HG03196 (cell line): ENCODE measurements around the gene MB21D2.
A peak's percentile ranks its signal among the peaks of the same experiment; 100 is the strongest.
"Not testable (repeated sequence)": the region's sequence is repeated elsewhere in the genome, so short reads cannot be mapped to it uniquely, and the experiment has no call there.

Experiments
- ATAC-seq: cut with Tn5 transposase; IDR thresholded peaks from one replicate; pipeline ENCODE4 v1.9.1; 2021; ENCODE audit not compliant: unreplicated experiment

MB21D2 gene, protein sequence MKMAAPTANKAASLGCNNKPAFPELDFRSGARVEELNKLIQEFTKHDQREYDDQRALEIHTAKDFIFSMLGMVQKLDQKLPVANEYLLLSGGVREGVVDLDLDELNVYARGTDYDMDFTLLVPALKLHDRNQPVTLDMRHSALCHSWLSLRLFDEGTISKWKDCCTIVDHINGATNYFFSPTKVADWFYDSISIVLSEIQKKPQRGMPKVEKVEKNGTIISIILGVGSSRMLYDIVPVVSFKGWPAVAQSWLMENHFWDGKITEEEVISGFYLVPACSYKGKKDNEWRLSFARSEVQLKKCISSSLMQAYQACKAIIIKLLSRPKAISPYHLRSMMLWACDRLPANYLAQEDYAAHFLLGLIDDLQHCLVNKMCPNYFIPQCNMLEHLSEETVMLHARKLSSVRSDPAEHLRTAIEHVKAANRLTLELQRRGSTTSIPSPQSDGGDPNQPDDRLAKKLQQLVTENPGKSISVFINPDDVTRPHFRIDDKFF

GRCh38 chr3:192917404-192918274 lies at the start of gene MB21D2:
Gene MB21D2 (minus strand): TSS chr3:192917856. CDS start chr3:192917840, 16 bp downstream.
- ATAC-seq: peak; percentile 56

DNA sequence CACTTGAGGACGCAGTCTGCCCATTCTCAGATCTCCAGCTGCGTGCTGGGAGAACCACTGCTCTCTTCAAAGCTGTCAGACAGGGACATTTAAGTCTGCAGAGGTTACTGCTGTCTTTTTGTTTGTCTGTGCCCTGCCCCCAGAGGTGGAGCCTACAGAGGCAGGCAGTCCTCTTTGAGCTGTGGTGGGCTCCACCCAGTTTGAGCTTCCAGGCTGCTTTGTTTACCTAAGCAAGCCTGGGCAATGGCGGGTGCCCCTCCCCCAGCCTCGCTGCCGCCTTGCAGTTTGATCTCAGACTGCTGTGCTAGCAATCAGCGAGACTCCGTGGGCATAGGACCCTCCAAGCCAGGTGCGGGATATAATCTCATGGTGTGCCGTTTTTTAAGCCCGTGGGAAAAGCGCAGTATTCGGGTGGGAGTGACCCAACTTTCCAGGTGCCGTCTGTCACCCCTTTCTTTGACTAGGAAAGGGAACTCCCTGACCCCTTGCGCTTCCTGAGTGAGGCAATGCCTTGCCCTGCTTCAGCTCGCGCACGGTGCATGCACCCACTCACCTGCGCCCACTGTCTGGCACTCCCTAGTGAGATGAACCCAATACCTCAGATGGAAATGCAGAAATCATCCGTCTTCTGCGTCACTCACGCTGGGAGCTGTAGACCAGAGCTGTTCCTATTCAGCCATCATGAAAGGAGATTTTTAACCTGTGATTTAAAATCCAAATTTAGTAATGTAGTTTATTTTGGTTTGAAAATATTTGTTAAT lies 47.5 kb upstream of the MB21D2 start:
- ATAC-seq: not testable (repeated sequence)

DNA sequence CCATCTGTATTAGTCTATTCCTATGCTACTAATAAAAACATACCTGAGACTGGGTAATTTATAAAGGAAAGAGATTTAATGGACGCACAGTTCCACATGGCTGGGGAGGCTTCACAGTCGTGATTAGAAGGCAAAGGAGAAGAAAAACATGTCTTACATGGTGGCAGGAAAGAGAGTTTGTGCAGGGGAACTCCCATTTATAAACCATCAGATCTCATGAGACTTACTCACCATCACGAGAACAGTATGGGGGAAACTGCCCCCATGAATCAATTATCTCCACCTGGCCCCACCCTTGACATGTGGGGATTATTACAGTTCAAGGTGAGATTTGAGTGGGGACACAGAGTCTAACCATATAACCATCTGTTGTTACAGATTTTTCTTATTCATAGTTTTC lies 42.1 kb upstream of the MB21D2 start:
- no peak for ATAC-seq

DNA sequence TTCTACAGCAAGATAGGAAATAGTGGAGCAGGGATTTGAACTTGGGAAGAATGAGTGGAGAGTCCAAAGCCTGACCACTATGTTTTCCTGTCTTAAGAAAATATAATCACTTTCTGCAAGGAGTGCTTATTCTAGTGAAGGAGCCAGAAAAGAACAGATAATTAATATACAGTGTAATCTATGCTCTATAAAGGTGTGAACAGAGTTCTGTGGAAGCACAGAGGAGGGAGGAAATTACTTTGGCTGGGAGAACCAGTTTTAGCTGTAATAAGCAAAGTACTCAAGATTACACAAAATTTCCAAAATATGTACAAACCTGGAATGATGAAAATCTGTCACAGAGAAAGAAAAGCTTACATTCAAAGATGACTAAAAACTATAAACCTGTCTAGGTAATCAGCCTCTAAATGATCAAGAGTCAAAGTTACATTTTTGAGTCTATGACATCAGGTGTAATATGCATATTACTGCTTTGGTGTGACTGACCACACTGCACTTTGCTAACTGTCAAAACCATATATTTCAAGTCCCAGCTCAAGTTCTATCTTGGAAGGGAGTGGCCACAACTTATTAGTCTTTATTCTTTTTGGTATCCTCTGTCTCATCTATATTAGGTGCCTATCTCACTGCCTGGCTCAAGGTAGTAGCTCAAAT lies 40.7 kb upstream of the MB21D2 start:
- no peak for ATAC-seq

- no peak for ATAC-seq
These were observed 39.9 kb upstream of the MB21D2 start for GRCh38 chr3:192957441-192958021.

DNA sequence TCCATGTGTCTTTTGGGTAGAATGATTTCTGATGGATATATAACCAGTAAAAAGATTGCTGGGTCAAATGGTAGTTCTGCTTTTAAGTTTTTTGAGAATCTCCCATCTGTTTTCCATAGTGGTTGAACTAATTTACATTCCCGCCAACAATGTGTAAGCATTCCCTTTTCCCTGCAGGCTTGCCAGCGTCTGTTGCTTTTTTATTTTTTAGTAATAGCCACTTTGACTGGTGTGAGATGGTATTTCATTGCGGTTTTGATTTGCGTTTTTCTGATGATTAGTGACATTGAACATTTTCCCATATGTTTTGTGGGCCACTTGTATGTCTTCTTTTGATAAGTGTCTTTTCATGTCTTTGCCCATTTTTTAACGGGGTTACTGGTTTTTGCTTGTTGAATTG lies 36.3 kb upstream of the MB21D2 start:
- no peak for ATAC-seq

- no peak for ATAC-seq
These were observed 29.8 kb upstream of the MB21D2 start for GRCh38 chr3:192947421-192947820.

- ATAC-seq: no peak
These were observed 25.7 kb upstream of the MB21D2 start for GRCh38 chr3:192943393-192943792.

DNA sequence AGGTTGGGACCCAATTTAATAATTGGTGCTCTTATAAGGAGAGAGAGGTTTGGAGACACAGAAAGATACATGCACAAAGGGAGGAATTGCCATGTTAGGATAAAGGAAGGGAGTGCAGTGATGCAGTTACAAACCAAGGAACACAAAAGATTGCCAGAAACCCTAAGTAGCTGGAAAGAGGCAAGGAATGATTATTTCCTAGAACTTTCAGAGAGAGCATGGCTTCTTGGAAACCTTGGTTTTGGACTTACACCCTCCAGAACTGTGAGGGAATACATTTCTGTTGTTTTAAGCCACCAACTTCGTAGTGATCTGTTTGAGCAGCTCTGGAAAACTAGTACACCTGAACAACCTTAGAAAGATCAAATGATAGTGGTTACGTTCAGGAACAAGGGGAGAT lies 25.0 kb upstream of the MB21D2 start:
- no peak for ATAC-seq

- no peak for ATAC-seq
These were observed 22.5 kb upstream of the MB21D2 start for GRCh38 chr3:192940129-192940528.

GRCh38 chr3:192935441-192935840 lies 17.8 kb upstream of the MB21D2 start:
- no peak for ATAC-seq

GRCh38 chr3:192933779-192934460 lies 16.3 kb upstream of the MB21D2 start:
- no peak for ATAC-seq

- ATAC-seq: no peak
These were observed 15.6 kb upstream of the MB21D2 start for GRCh38 chr3:192933259-192933658.

GRCh38 chr3:192931825-192932224 lies 14.2 kb upstream of the MB21D2 start:
- ATAC-seq: peak; percentile 60

DNA sequence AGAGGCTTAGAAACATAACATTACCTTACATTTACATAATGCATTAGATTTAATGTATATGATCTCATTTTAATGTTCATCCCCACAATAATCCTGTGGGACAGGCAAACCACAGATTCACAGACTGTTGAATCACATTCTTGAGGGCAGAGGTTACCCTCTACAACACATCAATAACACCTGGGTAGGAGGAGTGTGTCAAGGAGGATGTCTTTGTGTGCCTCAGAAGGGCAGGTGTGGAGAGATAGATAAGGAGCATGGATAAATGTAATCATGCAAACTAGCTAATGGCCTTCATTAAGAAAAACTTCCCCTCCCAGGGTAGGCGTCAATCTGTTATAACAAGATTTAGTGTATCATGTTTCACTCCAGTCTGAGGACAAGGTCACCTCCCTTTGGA lies 12.9 kb upstream of the MB21D2 start:
- ATAC-seq: no peak

- no peak for ATAC-seq
These were observed 12.3 kb upstream of the MB21D2 start for GRCh38 chr3:192929755-192930547.

GRCh38 chr3:192929146-192929545 lies 11.5 kb upstream of the MB21D2 start:
- ATAC-seq: no peak

- ATAC-seq: no peak
These were observed 11.1 kb upstream of the MB21D2 start for GRCh38 chr3:192928720-192929119.

GRCh38 chr3:192928016-192928415 lies 10.4 kb upstream of the MB21D2 start:
- no peak for ATAC-seq
